ENCODE data around the gene KIF20B.

Gene KIF20B

GRCh38 chr10:89701242-89702120 is at the start of gene KIF20B:
KIF20B (plus strand) TSS chr10:89701590; CDS start chr10:89705295, 3,705 bp downstream.
- in situ Hi-C loops (cut with MboI; ENCODE audit: low sequenced_read_pairs) = no loop called here

- in situ Hi-C loops (cut with MboI; ENCODE audit: low sequenced_read_pairs) = no loop called here
These were observed 49.3 kb upstream of the KIF20B start for GRCh38 chr10:89651916-89652573.

DNA sequence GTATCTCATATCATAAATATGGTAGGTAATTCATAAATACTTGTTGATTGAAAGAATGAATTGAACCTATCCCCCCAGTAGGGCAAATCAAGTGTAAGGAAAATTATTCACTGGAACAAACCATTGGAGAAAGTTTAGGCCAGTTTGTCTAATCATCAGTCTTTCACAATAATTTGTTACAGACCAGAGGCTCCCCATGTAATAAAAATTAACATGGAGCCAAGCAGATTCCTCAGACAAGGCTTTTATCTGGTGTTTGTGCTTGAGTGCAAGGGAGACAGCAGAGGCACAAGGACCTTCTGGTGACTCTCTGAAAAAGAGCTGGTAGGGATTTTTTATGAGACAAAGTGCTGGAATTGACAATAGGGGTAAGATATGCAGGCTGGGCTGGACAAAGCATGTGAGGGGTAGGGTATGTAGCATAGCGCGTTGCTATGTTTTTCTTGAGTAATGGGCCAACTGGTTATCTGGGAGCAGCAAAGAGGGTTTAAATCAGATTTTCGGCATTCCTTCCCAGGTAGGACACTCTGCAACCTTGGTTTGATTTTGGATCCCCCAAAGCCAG is 48.5 kb upstream of the KIF20B start:
- in situ Hi-C loops (cut with MboI; ENCODE audit: low sequenced_read_pairs) = no loop called here

DNA sequence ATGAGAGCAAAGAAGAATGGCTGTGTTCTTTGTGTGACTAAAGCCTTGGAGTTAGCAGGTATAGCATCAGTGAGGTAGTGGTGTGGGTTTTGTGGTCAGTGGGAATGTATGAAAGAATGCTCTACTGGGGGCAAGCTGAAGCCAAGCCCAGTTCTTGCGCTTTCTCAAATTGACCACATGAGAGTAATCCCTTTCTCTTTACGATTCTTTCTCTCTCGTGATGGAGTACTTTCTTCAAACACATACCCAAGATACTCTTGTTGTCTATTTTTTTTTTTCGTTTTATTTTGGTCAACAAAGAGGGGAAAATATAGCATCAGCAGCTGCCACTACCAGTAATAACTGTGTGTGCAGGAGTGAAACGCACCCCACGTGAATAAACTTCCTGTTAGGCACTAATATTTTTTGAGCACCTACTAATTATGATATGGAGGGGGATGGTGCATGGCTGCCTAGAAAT is 48.0 kb upstream of the KIF20B start:
- in situ Hi-C loops (cut with MboI; ENCODE audit: low sequenced_read_pairs) = no loop called here

GRCh38 chr10:89655722-89656121 is 45.7 kb upstream of the KIF20B start:
- in situ Hi-C loops (cut with MboI; ENCODE audit: low sequenced_read_pairs) = no loop called here

GRCh38 chr10:89657302-89657701 is 44.1 kb upstream of the KIF20B start:
- in situ Hi-C loops (cut with MboI; ENCODE audit: low sequenced_read_pairs) = no loop called here

GRCh38 chr10:89659143-89660131 is 42.0 kb upstream of the KIF20B start:
- in situ Hi-C loops (cut with MboI; ENCODE audit: low sequenced_read_pairs) = no loop called here

- in situ Hi-C loops (cut with MboI; ENCODE audit: low sequenced_read_pairs) = no loop called here
These were observed 38.8 kb upstream of the KIF20B start for GRCh38 chr10:89662596-89662995.

- in situ Hi-C loops (cut with MboI; ENCODE audit: low sequenced_read_pairs) = no loop called here
These were observed 38.2 kb upstream of the KIF20B start for GRCh38 chr10:89663144-89663543.

DNA sequence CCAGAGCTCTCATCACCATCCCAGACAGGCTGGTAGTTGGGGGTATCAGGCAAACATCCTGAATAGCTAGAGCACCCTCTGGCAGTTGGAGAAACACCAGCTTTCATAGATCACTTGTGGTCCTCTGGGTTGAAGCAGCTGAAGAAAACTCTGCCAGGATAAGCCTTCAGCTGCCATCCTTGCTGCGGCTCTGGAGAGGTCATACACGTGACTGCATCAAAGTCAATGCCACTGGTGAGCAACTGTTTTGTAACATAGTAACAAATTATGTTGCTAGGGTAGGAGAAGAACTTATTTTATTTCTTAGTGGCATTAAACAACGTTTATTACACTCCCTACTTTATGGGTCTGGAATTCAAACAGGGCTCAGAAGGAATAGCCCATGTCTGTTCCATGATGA is 37.2 kb upstream of the KIF20B start:
- in situ Hi-C loops (cut with MboI; ENCODE audit: low sequenced_read_pairs) = no loop called here

DNA sequence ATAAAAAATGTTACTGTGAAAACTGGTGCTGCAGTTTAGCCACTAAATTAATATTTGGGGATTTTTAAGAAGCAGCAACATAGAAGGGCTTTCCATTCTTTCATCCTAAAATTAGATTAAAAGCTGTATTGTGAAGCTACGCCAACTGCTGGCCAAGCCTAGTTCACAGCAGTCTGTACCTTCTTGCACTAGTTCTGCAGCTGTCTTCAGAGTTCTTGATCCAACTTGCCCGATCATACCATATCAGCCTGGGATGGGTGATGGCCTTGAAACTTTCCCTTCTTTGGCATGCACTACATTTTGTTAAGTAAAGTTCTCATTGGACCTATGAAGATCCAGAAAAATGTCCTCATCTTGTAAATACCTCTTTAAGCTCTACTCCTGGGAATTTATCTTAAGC is 36.1 kb upstream of the KIF20B start:
- in situ Hi-C loops (cut with MboI; ENCODE audit: low sequenced_read_pairs) = no loop called here

DNA sequence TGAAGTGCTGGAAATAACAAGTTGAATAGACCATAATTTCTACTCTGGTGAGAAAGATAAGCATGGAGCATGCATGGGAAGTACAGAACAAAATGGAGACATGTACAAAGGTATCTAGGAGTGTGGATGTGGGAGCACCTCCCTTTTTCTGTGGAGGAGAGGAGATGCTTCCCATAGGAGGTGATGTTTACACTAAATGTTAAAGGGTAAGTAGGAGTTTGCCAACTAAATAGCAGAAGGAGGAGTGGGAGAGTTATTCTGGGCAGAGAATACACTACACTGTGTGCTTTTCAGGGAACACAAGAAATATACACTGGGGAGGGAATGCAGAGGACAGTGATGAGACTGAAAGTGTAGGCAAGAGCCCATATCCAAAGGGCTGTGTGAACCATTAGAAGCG is 35.3 kb upstream of the KIF20B start:
- in situ Hi-C loops (cut with MboI; ENCODE audit: low sequenced_read_pairs) = no loop called here

GRCh38 chr10:89668386-89669071 is 32.9 kb upstream of the KIF20B start:
- in situ Hi-C loops (cut with MboI; ENCODE audit: low sequenced_read_pairs) = no loop called here

DNA sequence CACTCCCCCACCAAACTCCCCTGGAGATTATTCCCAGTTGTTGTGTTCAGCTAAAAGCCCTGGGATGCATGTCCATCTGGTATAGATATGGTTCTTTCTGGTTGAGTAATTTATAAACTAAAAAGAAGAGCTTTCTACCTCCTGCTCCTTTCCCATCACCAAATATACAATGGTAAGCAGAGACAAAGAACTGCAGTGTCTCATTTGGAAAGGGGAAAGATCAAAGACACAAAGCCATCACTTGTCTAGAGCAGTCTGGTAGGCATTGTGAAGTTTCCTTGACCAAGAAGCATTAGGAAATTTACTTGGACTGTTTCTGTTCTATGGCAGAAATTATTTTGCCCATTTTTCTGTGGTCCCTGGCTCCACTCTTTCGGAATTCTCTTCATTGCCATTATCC is 31.4 kb upstream of the KIF20B start:
- in situ Hi-C loops (cut with MboI; ENCODE audit: low sequenced_read_pairs) = no loop called here

DNA sequence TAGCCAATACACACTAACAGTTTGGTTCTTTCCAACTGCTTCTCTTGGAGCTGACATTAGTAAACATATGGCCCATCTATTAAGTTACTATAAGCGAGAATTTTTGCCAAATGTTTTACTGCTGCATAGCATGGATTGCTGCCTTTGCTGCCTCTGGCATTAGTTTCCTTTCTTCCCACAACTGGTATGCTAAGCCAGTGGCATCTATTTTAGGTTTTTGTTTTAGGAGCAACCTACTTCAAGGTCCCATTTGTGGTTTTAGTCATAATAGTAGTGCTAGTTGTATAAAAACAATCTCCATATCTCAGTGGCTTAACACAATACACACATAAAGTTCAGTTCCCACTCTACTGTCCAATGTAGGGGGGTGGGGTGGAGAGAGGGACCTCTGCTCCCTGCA is 30.5 kb upstream of the KIF20B start:
- in situ Hi-C loops (cut with MboI; ENCODE audit: low sequenced_read_pairs) = no loop called here

DNA sequence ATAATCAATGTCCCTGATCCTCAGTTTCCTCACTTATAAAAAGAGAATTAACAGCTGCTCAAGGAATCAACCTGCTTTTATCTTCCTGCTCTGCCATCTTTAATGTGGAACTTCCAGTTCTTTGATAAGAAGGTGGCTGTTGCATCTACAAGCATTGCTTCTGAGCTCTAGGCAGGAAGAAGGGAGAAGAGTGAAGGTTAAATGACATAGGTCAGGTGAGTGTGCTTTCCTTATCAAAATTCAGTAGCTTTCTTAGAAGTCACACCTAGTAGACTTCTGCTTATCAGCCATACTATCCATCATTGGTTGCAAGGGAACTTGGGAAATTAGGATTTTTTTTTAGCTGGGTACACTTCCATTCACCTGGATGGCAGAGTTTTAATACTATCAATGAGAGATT is 24.0 kb upstream of the KIF20B start:
- in situ Hi-C loops (cut with MboI; ENCODE audit: low sequenced_read_pairs) = no loop called here

DNA sequence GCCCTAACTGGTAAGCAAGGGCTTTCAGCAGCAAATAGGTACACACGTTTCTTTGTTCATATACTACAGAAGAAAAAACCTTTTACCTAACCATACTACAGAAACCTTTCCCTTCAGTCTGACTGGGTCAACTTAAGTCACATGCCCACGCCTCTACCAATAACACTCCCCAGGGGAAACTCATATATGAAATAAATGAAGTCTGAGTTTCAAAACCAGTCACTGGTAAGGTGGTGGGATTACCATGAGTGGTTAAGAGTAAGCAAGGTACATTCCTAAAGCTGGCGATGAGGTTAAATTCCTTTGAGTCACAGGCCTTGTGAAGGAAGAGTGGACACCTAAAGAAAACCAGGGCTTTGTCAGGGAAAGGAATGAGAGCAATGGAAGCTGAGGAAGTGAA is 21.4 kb upstream of the KIF20B start:
- in situ Hi-C loops (cut with MboI; ENCODE audit: low sequenced_read_pairs) = no loop called here

DNA sequence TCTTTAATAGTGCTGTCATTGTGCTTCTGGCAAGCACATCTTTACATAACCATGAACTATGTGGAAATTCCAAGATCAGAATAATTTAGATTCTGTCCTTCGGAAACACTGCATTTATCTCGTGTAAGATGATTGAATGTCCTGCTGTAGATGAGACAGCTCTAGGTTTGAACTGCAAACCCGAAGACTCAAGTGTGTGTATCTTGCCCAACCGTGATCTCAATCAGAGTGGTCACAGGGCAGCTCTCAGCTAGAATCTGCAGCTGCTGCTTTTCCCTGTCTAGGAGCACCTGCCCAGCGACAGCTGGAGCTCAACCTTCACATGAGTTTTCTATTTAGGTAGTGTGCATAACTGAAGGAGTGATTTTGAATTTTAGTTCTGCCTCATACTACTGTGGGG is 17.5 kb upstream of the KIF20B start:
- in situ Hi-C loops (cut with MboI; ENCODE audit: low sequenced_read_pairs) = no loop called here

- in situ Hi-C loops (cut with MboI; ENCODE audit: low sequenced_read_pairs) = no loop called here
These were observed 16.8 kb upstream of the KIF20B start for GRCh38 chr10:89684604-89685003.

DNA sequence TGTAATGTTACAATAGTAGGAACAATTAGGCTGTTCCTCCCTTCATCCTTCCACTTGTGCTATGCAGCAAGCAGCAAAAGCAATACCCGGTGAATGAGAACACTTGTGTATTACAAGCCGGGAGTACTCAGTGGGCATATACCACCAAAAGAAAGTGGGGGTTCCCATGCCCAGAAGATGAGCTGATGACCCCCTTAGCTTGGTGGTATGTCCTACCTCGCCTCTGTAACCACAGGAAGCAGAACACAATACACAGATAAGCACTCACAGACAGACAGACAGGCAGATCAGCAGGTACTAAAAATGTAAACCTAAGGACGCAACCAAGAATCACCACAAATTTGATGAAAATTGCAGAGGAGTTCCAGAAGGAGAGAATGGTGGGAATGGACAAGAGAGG is 15.5 kb upstream of the KIF20B start:
- in situ Hi-C loops (cut with MboI; ENCODE audit: low sequenced_read_pairs) = no loop called here

All from hTERT RPE-1 (cell line).